ENCODE data around the gene IGFBP4. TPM values are rescaled to one million over a fixed set of nuclear protein-coding genes. Genes with fewer than 3 reads are reported as not detected.

The IGFBP4 gene
- total and polyA plus RNA-seq, 10 of the 15 experiments (the other 5 are each of a cell fraction or from before 2014, with no cell fraction given), result 2.4 to 22.3 (median 6.6) TPM

DNA sequence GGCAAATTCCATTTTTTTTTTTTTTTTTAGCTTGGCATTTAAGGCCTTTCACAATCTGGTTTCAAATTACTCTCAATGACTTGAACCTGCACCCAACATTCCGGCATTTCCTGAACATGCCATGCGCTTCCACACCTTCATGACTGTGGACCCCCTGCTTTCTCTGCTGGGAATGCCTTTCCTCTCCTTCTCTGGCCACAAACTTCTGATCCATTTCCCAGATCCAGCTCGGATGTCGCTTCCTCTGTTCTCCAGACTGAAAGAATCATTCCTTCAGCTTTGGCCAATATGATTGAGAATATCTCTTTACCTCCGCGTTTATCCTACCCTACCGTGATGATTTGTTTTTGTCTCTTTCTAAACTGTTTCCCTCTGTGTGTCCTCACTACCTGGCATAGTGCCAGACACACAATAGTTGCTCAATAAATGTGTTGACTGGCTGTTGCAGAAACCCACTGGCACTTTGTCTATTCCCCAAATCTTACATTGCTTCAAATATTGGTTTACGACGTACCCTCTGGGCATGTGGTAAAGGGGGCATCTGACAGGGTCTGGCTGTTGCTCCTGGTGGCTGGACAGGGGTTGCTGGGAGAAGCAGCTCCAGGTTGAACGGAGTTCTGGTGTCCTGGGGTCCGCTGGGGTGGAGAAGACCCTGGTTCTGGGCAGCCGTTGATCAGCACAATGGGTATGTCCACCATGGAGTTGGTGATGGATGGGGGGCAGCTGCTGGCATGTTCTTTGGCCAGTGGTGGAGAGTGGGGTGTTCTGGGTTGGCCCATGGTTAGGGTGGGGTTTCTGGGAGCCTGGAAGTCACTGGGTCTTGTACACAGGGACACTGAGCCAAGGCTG is 43.5 kb downstream of the IGFBP4 start:
- RAD21 ChIA-PET (ENCODE audit: unreplicated experiment), result interaction anchor here (1.8 kb wide), 1 partner anchor 10 kb away, joined by 3 read pairs; no protein-coding TSS in a partner anchor
- no peak for TF ChIP-seq BHLHE40 (IDR thresholded peaks at IDR 0.05; ENCODE audit: borderline replicate concordance in 1 of 2, low read depth in 2 of 2, low read length in 1 of 2)
- TF ChIP-seq, protein P1, sequence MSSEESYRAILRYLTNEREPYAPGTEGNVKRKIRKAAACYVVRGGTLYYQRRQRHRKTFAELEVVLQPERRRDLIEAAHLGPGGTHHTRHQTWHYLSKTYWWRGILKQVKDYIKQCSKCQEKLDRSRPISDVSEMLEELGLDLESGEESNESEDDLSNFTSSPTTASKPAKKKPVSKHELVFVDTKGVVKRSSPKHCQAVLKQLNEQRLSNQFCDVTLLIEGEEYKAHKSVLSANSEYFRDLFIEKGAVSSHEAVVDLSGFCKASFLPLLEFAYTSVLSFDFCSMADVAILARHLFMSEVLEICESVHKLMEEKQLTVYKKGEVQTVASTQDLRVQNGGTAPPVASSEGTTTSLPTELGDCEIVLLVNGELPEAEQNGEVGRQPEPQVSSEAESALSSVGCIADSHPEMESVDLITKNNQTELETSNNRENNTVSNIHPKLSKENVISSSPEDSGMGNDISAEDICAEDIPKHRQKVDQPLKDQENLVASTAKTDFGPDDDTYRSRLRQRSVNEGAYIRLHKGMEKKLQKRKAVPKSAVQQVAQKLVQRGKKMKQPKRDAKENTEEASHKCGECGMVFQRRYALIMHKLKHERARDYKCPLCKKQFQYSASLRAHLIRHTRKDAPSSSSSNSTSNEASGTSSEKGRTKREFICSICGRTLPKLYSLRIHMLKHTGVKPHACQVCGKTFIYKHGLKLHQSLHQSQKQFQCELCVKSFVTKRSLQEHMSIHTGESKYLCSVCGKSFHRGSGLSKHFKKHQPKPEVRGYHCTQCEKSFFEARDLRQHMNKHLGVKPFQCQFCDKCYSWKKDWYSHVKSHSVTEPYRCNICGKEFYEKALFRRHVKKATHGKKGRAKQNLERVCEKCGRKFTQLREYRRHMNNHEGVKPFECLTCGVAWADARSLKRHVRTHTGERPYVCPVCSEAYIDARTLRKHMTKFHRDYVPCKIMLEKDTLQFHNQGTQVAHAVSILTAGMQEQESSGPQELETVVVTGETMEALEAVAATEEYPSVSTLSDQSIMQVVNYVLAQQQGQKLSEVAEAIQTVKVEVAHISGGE (CRISPR knock-in tag; IDR thresholded peaks at IDR 0.05), result no peak
- no peak for TF ChIP-seq FOS (IDR thresholded peaks at IDR 0.05; ENCODE audit: borderline replicate concordance, extremely low read depth, insufficient read length)
- no peak for TF ChIP-seq HDAC2 (IDR thresholded peaks at IDR 0.05)
- TF ChIP-seq, protein P2, sequence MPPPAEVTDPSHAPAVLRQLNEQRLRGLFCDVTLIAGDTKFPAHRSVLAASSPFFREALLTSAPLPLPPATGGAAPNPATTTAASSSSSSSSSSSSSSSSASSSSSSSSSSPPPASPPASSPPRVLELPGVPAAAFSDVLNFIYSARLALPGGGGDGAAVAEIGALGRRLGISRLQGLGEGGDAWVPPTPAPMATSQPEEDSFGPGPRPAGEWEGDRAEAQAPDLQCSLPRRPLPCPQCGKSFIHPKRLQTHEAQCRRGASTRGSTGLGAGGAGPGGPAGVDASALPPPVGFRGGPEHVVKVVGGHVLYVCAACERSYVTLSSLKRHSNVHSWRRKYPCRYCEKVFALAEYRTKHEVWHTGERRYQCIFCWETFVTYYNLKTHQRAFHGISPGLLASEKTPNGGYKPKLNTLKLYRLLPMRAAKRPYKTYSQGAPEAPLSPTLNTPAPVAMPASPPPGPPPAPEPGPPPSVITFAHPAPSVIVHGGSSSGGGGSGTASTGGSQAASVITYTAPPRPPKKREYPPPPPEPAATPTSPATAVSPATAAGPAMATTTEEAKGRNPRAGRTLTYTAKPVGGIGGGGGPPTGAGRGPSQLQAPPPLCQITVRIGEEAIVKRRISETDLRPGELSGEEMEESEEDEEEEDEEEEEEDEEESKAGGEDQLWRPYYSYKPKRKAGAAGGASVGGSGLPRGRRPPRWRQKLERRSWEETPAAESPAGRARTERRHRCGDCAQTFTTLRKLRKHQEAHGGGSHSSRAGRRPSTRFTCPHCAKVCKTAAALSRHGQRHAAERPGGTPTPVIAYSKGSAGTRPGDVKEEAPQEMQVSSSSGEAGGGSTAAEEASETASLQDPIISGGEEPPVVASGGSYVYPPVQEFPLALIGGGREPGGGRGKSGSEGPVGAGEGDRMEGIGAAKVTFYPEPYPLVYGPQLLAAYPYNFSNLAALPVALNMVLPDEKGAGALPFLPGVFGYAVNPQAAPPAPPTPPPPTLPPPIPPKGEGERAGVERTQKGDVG (CRISPR knock-in tag; IDR thresholded peaks at IDR 0.05), result no peak
- TF ChIP-seq KLF5 (IDR thresholded peaks at IDR 0.05; ENCODE audit: partially characterized antibody), result no peak
- TF ChIP-seq CBFB (IDR thresholded peaks at IDR 0.05; ENCODE audit: low read depth), result no peak
- TF ChIP-seq ZNF217 (IDR thresholded peaks at IDR 0.05), result no peak
- no peak for TF ChIP-seq PAX8 (IDR thresholded peaks at IDR 0.05)
- no peak for TF ChIP-seq EED (IDR thresholded peaks at IDR 0.05; ENCODE audit: low read depth)
- BruUV-seq (replicated peaks), result no TSS peak
- Histone ChIP-seq H3K27ac (ENCODE audit: control insufficient read depth, insufficient read depth) (no peak overlapping the region), H3K9me3 (replicated peaks; ENCODE audit: control insufficient read depth, insufficient read depth, low read length) (no peaks in the 10 kb centered on the region), H3K27me3 (replicated peaks in 1 of 2; ENCODE audit: control insufficient read depth in 2 of 2, insufficient read depth in 2 of 2, low read length in 1 of 2) (peaks cover 0 to 2% of the 10 kb centered on the region in 2 experiments; a peak in 2 of 4 replicates), H3K4me1 (ENCODE audit: control insufficient read depth, insufficient read depth, low read length) (peaks cover 7% of the 10 kb centered on the region), H3K79me2 (ENCODE audit: control insufficient read depth, insufficient read depth, low read length) (no peaks in the 10 kb centered on the region), H3K4me2 (ENCODE audit: control insufficient read depth, insufficient read depth) (no peak overlapping the region), H3K9ac (ENCODE audit: control insufficient read depth, insufficient read depth, low read length) (no peak overlapping the region), H3K36me3 (ENCODE audit: control insufficient read depth in 2 of 2, insufficient read depth in 2 of 2, low read length in 1 of 2) (no peaks in the 10 kb centered on the region), H4K20me1 (ENCODE audit: control insufficient read depth, insufficient read depth) (no peaks in the 10 kb centered on the region), H3K4me3 (no peak overlapping the region), H2AFZ (ENCODE audit: control insufficient read depth, low read depth, low read length) (no peak overlapping the region)
- intact Hi-C loops (cut with micrococcal nuclease; ENCODE audit: unreplicated experiment) (no loop called here), in situ Hi-C loops (cut with MboI) (no loop called here)
- ATAC-seq, result no peak
- FAIRE-seq, result no peak
- WGBS (ENCODE audit: insufficient coverage, insufficient replicate concordance, low lambda C conversion rate, missing lambda C conversion rate), result 51% methylated on average over 12 of the region's 12 CpGs
- POLR2A ChIA-PET, result interaction anchor here (0.6 kb wide), 1 partner anchor 36 kb away, joined by 3 read pairs; no protein-coding TSS in a partner anchor
- SMC1A ChIA-PET (ENCODE audit: uncharacterized antibody, unreplicated experiment), result interaction anchor here (1.0 to 1.6 kb wide), 4 partner anchors 10 to 42 kb away, joined by 3 to 5 read pairs (median 3); no protein-coding TSS in a partner anchor
- CTCF ChIA-PET, result interaction anchor here (0.5 to 2.1 kb wide), 3 partner anchors 10 to 36 kb away, joined by 3 to 10 read pairs (median 7); no protein-coding TSS in a partner anchor
- no peak for DNase-seq (ENCODE audit: low read depth, low spot score)
